ENCODE results near the gene SNX22. TPM values are rescaled to one million over a fixed set of nuclear protein-coding genes. Genes with fewer than 3 reads are reported as not detected.

The SNX22 gene
- total RNA-seq, 2 donors from 2014 or later = 0.60 to 0.74 TPM

- H3K4me3 Mint-ChIP-seq = no peak overlapping the region
These were observed 9.6 kb upstream of the SNX22 start for GRCh38 chr15:64141798-64142512.

DNA sequence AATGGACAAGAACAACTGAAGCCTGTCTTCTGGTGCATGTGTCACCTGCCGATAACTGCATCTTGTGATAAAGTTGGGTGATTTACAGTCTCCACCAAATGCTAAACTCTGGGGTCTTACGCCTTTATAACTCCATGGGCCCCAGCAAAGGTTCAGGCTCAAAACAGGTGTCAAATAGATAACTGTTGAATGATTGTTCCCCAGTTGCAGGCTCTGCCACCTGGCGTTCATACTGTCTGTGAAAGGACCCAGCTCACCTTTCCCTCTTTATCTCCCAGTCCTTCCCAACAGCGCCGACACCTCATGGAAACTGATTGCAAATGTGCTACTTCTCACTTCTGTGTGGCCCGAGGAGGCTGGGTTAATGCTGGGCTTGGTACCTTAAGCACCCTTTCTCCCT is 8.3 kb upstream of the SNX22 start:
- H3K4me1 Mint-ChIP-seq (ENCODE audit: low read depth) = no peaks in the 10 kb centered on the region
- no peak overlapping the region for H3K27ac Mint-ChIP-seq
- no peak for DNase-seq
- H3K36me3 Mint-ChIP-seq (ENCODE audit: insufficient read depth in 2 of 2) = no peaks in the 10 kb centered on the region
- no peak overlapping the region for H3K4me3 Mint-ChIP-seq
- ATAC-seq (replicated peaks in 1 of 2) = no peak
- H3K27me3 Mint-ChIP-seq (ENCODE audit: low read depth) = no peaks in the 10 kb centered on the region
- no peaks in the 10 kb centered on the region for H3K9me3 Mint-ChIP-seq

More at GRCh38 chr15:64141798-64142512, 9.6 kb upstream of the SNX22 start:
- H3K27ac Mint-ChIP-seq = peak overlapping the region; percentile 7
- H3K27me3 Mint-ChIP-seq (ENCODE audit: low read depth) = no peaks in the 10 kb centered on the region
- ATAC-seq (replicated peaks in 1 of 2) (no peak), DNase-seq (no peak)
- peaks cover 0 to 1% of the 10 kb centered on the region in 2 donors for H3K36me3 Mint-ChIP-seq (ENCODE audit: insufficient read depth in 2 of 2)
- H3K9me3 Mint-ChIP-seq = no peaks in the 10 kb centered on the region
- H3K4me1 Mint-ChIP-seq (ENCODE audit: low read depth) = no peaks in the 10 kb centered on the region

DNA sequence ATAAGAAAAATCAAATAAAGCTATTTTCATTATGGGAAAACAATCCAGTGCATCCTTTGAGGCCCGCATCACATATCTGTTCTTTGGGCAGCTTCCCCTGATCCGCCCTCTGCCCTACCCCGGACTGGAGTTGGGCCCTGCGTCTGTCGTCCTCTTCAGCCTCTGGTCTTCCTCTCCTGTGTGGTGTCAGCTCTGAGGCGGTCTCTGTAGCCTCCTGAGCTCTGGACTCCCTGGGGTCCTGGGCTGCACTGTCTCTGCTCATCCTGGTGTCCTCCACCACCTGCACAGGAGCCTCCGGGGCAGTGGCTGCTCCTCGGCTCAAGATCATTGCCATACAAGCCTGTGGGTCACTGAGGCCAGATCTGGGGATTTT is 7.4 kb upstream of the SNX22 start:
- peaks cover under 1% of the 10 kb centered on the region for H3K4me1 Mint-ChIP-seq (ENCODE audit: low read depth)
- H3K36me3 Mint-ChIP-seq (ENCODE audit: insufficient read depth in 2 of 2) = no peaks in the 10 kb centered on the region
- H3K27ac Mint-ChIP-seq = no peak overlapping the region
- DNase-seq (no peak), ATAC-seq (replicated peaks in 1 of 2) (no peak)
- H3K4me3 Mint-ChIP-seq = no peak overlapping the region
- H3K9me3 Mint-ChIP-seq = no peaks in the 10 kb centered on the region
- no peaks in the 10 kb centered on the region for H3K27me3 Mint-ChIP-seq (ENCODE audit: low read depth)

DNA sequence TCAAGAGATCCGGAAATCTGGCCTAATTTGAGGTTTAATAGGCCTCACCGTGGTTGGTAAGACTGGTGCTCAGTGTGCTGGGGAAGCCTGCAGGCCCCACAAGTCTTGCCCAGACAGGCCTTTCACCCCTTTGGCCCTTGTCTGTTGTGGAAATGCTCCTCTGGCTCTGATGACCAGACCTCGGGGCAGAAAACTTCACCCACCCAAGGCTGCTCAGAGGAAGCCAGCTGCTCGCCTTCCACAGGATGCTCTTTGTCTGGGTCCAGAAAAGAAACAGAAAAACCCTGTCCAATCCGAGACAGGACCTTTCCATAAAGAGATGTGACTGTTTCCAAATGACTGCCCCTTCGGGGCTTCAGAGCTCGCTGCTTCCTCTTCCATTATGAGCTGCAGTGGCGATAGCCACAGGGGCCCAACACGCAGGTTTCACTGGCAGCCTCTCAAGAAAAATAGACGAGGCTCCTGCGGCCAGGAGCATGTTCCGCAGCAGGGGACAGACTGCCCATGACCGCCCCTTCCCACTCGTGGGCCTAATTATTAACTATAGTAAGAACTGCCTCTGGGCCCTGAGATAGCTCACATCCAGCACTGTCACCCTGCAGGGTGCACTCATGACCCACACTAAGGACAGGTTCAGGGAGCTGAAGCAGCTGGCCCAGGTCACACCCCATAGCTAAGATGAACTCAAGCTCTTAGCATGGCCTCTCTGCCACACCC is 6.8 kb upstream of the SNX22 start:
- Mint-ChIP-seq H3K4me3 (no peak overlapping the region), H3K4me1 (ENCODE audit: low read depth) (peaks cover 6% of the 10 kb centered on the region), H3K27ac (no peak overlapping the region), H3K9me3 (no peaks in the 10 kb centered on the region), H3K36me3 (ENCODE audit: insufficient read depth in 2 of 2) (no peaks in the 10 kb centered on the region), H3K27me3 (ENCODE audit: low read depth) (no peaks in the 10 kb centered on the region)
- DNase-seq (no peak), ATAC-seq (replicated peaks in 1 of 2) (no peak)

DNA sequence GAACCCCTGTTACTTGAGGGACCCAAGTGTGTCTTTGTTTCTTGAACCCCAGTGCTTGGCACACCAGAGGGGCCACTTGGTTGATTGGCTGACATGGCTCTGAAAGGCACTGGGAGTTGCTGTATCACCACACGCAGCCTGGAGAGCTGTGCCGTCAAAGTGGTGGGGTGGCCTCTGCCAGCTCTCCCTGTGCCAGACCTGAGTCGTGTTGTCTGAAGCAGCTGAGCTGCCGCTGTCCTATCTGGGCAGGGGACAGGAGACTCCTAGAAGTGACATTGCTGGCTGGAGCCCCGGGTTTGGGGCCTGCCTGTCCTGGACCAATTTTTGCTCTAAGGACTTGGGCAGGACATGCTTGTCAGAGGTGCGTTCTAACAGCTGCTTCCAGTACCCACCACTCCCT is 5.5 kb upstream of the SNX22 start:
- no peak overlapping the region for H3K27ac Mint-ChIP-seq
- DNase-seq = no peak

GRCh38 chr15:64146520-64146884 is 5.0 kb upstream of the SNX22 start:
- Mint-ChIP-seq H3K27ac (no peak overlapping the region), H3K9me3 (no peaks in the 10 kb centered on the region), H3K36me3 (ENCODE audit: insufficient read depth in 2 of 2) (no peaks in the 10 kb centered on the region), H3K4me3 (no peak overlapping the region), H3K27me3 (ENCODE audit: low read depth) (peaks cover 6% of the 10 kb centered on the region), H3K4me1 (ENCODE audit: low read depth) (peaks cover 17% of the 10 kb centered on the region)
- ATAC-seq (replicated peaks in 1 of 2) (no peak), DNase-seq (no peak)

More for the DNA sequence above, 5.5 kb upstream of the SNX22 start:
- H3K9me3 Mint-ChIP-seq = no peaks in the 10 kb centered on the region
- ATAC-seq (replicated peaks in 1 of 2) = no peak
- peaks cover 16% of the 10 kb centered on the region for H3K4me1 Mint-ChIP-seq (ENCODE audit: low read depth)
- H3K27me3 Mint-ChIP-seq (ENCODE audit: low read depth) = peaks cover 4% of the 10 kb centered on the region
- no peak overlapping the region for H3K4me3 Mint-ChIP-seq
- H3K36me3 Mint-ChIP-seq (ENCODE audit: insufficient read depth in 2 of 2) = no peaks in the 10 kb centered on the region

GRCh38 chr15:64146885-64147681 is 4.4 kb upstream of the SNX22 start:
- H3K27ac Mint-ChIP-seq = no peak overlapping the region
- no peaks in the 10 kb centered on the region for H3K36me3 Mint-ChIP-seq (ENCODE audit: insufficient read depth in 2 of 2)
- H3K27me3 Mint-ChIP-seq (ENCODE audit: low read depth) = peaks cover 6% of the 10 kb centered on the region
- H3K4me3 Mint-ChIP-seq = no peak overlapping the region
- DNase-seq (no peak), ATAC-seq (replicated peaks in 1 of 2) (no peak)
- H3K4me1 Mint-ChIP-seq (ENCODE audit: low read depth) = peaks cover 17% of the 10 kb centered on the region
- H3K9me3 Mint-ChIP-seq = no peaks in the 10 kb centered on the region

- H3K27me3 Mint-ChIP-seq (ENCODE audit: low read depth) = peaks cover 13% of the 10 kb centered on the region
- H3K9me3 Mint-ChIP-seq = no peaks in the 10 kb centered on the region
- no peak for ATAC-seq (replicated peaks in 1 of 2)
- H3K4me3 Mint-ChIP-seq = no peak overlapping the region
- H3K36me3 Mint-ChIP-seq (ENCODE audit: insufficient read depth in 2 of 2) = no peaks in the 10 kb centered on the region
- H3K27ac Mint-ChIP-seq = no peak overlapping the region
- DNase-seq = no peak
- H3K4me1 Mint-ChIP-seq (ENCODE audit: low read depth) = peaks cover 24% of the 10 kb centered on the region
These were observed 3.4 kb upstream of the SNX22 start for GRCh38 chr15:64148168-64148567.

- Mint-ChIP-seq H3K27me3 (ENCODE audit: low read depth) (peaks cover 17% of the 10 kb centered on the region), H3K36me3 (ENCODE audit: insufficient read depth in 2 of 2) (no peaks in the 10 kb centered on the region), H3K4me3 (no peak overlapping the region), H3K4me1 (ENCODE audit: low read depth) (peaks cover 29% of the 10 kb centered on the region), H3K9me3 (no peaks in the 10 kb centered on the region), H3K27ac (no peak overlapping the region)
- DNase-seq (no peak), ATAC-seq (replicated peaks in 1 of 2) (no peak)
These were observed 3.0 kb upstream of the SNX22 start for GRCh38 chr15:64148581-64148980.

- Mint-ChIP-seq H3K36me3 (ENCODE audit: insufficient read depth in 2 of 2) (no peaks in the 10 kb centered on the region), H3K27me3 (ENCODE audit: low read depth) (peaks cover 17% of the 10 kb centered on the region), H3K4me1 (ENCODE audit: low read depth) (peaks cover 29% of the 10 kb centered on the region), H3K9me3 (no peaks in the 10 kb centered on the region), H3K27ac (no peak overlapping the region), H3K4me3 (peak overlapping the region in 1 of 2 donors; percentile 8)
- peak; percentile 30 to 32 for DNase-seq
- no peak for ATAC-seq (replicated peaks in 1 of 2)
These were observed 2.1 kb upstream of the SNX22 start for GRCh38 chr15:64149424-64149823.

DNA sequence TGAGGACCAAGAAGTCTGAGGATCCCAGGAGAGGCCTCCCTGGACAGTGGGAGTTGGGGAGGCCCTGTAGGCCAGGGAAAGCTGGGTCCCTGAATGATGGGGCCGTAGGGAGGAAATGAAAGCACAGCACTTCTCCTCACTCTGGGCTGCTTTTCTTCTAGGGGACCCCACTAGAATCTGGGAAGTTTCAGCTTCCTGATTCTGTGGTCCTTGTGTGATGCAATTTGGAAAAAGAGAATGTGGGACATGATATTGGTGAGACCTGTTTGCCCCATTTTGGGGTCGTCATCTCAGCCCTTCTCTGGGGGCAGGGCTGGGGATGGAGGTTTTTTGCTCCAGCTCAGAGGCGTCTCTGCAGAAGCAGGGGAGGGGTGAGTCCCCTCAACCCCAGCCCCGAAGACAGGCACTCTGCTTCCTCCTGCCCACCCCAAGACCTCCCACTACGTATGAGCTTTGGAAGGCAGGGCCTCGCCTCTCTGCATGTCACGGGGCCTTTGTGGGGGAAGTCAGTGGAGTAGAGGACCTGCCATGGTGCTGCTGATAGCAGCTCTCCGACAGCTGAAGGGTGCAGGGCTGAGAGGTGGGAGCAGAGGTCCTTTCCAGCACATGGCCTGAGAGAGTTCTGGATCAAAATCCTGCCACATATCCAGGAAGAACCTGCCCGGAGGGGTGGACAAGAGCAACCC is 1.5 kb upstream of the SNX22 start:
- no peak for ATAC-seq (replicated peaks in 1 of 2)
- peaks cover 29% of the 10 kb centered on the region for H3K4me1 Mint-ChIP-seq (ENCODE audit: low read depth)
- H3K27ac Mint-ChIP-seq = no peak overlapping the region
- DNase-seq = no peak
- peaks cover 17% of the 10 kb centered on the region for H3K27me3 Mint-ChIP-seq (ENCODE audit: low read depth)
- peak overlapping the region; percentile 8 to 85 for H3K4me3 Mint-ChIP-seq
- H3K9me3 Mint-ChIP-seq = no peaks in the 10 kb centered on the region
- peaks cover 0 to under 1% of the 10 kb centered on the region in 2 donors for H3K36me3 Mint-ChIP-seq (ENCODE audit: insufficient read depth in 2 of 2)

DNA sequence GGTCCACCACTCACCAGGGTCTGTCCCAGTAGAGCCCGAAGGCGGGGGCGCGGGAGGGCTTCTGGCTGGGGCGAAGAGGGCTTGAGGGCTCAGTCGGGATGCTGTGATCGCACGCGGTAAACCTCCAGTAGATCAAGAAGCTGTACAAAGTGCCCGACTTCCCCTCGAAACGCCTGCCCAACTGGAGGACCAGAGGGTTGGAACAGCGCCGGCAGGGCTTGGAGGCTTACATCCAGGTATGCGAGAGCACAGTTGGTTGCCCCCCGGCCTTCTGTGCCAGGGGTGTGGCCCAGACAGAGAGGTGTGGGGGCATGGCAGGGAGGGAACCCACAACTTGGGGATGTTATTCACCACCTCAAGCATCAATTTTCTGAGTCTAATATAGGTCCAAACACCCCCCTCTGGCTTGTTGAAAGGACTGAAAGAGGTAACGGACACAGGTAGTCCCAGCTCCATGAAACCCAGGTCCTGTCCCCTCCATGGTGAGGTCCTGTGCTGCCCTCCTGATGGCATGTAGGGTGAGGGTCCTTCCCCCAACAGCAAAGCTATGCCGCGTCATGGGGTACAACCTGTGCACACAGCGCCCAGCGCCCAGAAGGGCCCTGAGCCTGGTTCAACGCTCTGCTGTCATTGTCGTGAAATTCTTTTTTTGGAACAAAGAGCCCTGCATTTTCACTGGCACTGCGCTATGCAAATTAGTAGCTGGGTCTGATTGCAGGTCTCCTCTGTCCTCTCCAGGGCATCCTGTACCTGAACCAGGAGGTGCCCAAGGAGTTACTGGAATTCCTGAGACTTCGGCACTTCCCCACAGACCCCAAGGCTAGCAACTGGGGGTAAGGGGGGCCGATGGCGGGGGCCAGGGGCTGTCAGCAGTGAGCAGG is 1.2 kb downstream of the SNX22 start:
- peaks cover 17% of the 10 kb centered on the region for H3K27me3 Mint-ChIP-seq (ENCODE audit: low read depth)
- no peak overlapping the region for H3K27ac Mint-ChIP-seq
- peak overlapping the region; percentile 85 to 88 for H3K4me3 Mint-ChIP-seq
- peaks cover 30% of the 10 kb centered on the region for H3K4me1 Mint-ChIP-seq (ENCODE audit: low read depth)
- H3K9me3 Mint-ChIP-seq = no peaks in the 10 kb centered on the region
- no peak for ATAC-seq (replicated peaks in 1 of 2)
- H3K36me3 Mint-ChIP-seq (ENCODE audit: insufficient read depth in 2 of 2) = peaks cover 0 to 7% of the 10 kb centered on the region in 2 donors
- peak in 1 of 2 donors; percentile 19 for DNase-seq
